Transverse colon (tissue), 4 donors: ENCODE measurements around the gene CLCNKA. TPM values are rescaled to one million over a fixed set of nuclear protein-coding genes. Genes with fewer than 3 reads are reported as not detected.
"Not testable (repeated sequence)": the region's sequence is repeated elsewhere in the genome, so short reads cannot be mapped to it uniquely, and the experiment has no call there.

Source experiments
- DNase-seq: peaks from one replicate; pipeline ENCODE4 v3.0.0-alpha.2; 2019
- H3K27ac ChIP-seq, 4 donors: fragments of 200-600 bp; sonication (generic); 2 replicates each; pipeline ENCODE4 v1.5.1; 2016 to 2018; ENCODE audit warnings: inconsistent platforms in 4 of 4
- H3K27me3 ChIP-seq: fragments of 200-600 bp; sonication (generic); 2 replicates; pipeline ENCODE4 v1.5.1; 2017; ENCODE audit warnings: inconsistent platforms
- H3K36me3 ChIP-seq, 4 donors: fragments of 200-600 bp; sonication (generic); 2 replicates each; pipeline ENCODE4 v1.5.1; 2017 to 2019; ENCODE audit warnings: inconsistent platforms in 4 of 4
- H3K4me1 ChIP-seq, 4 donors: fragments of 200-600 bp; sonication (generic); 2 replicates each; pipeline ENCODE4 v1.5.1; 2017 to 2020; ENCODE audit warnings: inconsistent platforms in 4 of 4
- H3K4me3 ChIP-seq, 4 donors: fragments of 200-600 bp; sonication (generic); 1 replicate in 1 of 4; 2 replicates in 3 of 4; pipeline versions ENCODE4 v1.5.1 to v1.6.1; 2017 to 2019; ENCODE audit warnings: inconsistent platforms in 4 of 4
- H3K9me3 ChIP-seq, 2 donors: fragments of 200-600 bp; sonication (generic); 2 replicates each; pipeline ENCODE4 v1.5.1; 2017 to 2019; ENCODE audit warnings: inconsistent platforms in 2 of 2
- CTCF ChIP-seq, 5 experiments: fragments of 200-600 bp in 3 of 5; fragments of 450-650 bp in 2 of 5; sonication (generic) in 3 of 5; IDR thresholded peaks; 1 replicate in 2 of 5; 2 replicates in 3 of 5; pipeline ENCODE4 v1.5.1; 2016 to 2017; ENCODE audit warnings: antibody characterized with exemption in 5 of 5, inconsistent platforms in 3 of 5, mild to moderate bottlenecking in 2 of 5, moderate library complexity in 1 of 5
- EP300 ChIP-seq: sonication (generic); formaldehyde crosslinking; IDR thresholded peaks from one replicate; pipeline ENCODE4 v1.6.1; 2017; ENCODE audit warnings: antibody characterized with exemption, low read depth
- POLR2A ChIP-seq: fragments of 450-650 bp; IDR thresholded peaks from one replicate; pipeline ENCODE4 v1.6.1; 2016; ENCODE audit warnings: antibody characterized with exemption, mild to moderate bottlenecking, moderate library complexity
- POLR2AphosphoS5 ChIP-seq, 3 donors: sonication (generic); formaldehyde crosslinking; IDR thresholded peaks; one replicate each; pipeline ENCODE4 v1.6.1; 2016; ENCODE audit warnings: antibody characterized with exemption in 3 of 3
- WGBS, 2 donors: methylation state at CpG; one replicate each; pipeline ENCODE4 v1.1.5; 2018; ENCODE audit warnings: low coverage in 1 of 2; 5-methylcytosine and 5-hydroxymethylcytosine counted together
- in situ Hi-C, 4 donors: fragments of 200-750 bp; cut with MboI; loops; one replicate each; pipeline versions ENCODE4 v1.15.0 to v1.15.1; 2017; ENCODE audit warnings: low sequenced_read_pairs in 3 of 4, low pct_ligation_motif_present in 1 of 4, low pct_unique_long_range_greater_than_20kb in 1 of 4
- intact Hi-C: fragments of 100-400 bp; cut with DNase I; formaldehyde crosslinking; loops from one replicate; pipeline ENCODE4 v1.15.1; 2023; ENCODE audit warnings: low total_unique reads
- total RNA-seq, 4 donors: library from RNA; depleted of rRNA; stranded (reverse); fragments of >200 nt; gene quantifications; one replicate each; pipeline ENCODE4 v1.1.0, GENCODE V29; 2016

CLCNKA gene
- total RNA-seq, 4 donors from 2014 or later: 0.68 to 21.7 (median 0.79) TPM; not detected in 1

- in situ Hi-C loops: no loop called here
- Histone ChIP-seq H3K27ac (no peak overlapping the region), H3K36me3 (no peaks in the 10 kb centered on the region), H3K9me3 (no peaks in the 10 kb centered on the region), H3K4me3 (no peak overlapping the region), H3K27me3 (no peaks in the 10 kb centered on the region), H3K4me1 (no peaks in the 10 kb centered on the region)
- TF ChIP-seq EP300 (no peak), POLR2A (no peak), CTCF (IDR thresholded peaks at IDR 0.05) (no peak), POLR2AphosphoS5 (IDR thresholded peaks at IDR 0.05) (no peak)
- WGBS, 2 donors: 62% methylated on average over 4 of the region's 4 CpGs; no CpG with 5 or more reads in 1 of the 2 donors
- intact Hi-C loops: no loop called here
- no peak for DNase-seq
Measured at GRCh38 chr1:16038620-16038912, 16.7 kb downstream of the CLCNKA start.

GRCh38 chr1:16039871-16040270 lies 18.0 kb downstream of the CLCNKA start:
- H3K36me3 ChIP-seq, H3K27ac ChIP-seq, DNase-seq, H3K4me1 ChIP-seq, in situ Hi-C loops, H3K4me3 ChIP-seq, H3K9me3 ChIP-seq, intact Hi-C loops, H3K27me3 ChIP-seq: not testable (repeated sequence)
- WGBS, 2 donors: 72% methylated on average over 4 of the region's 8 CpGs; no CpG with 5 or more reads in 1 of the 2 donors

GRCh38 chr1:16041200-16041599 lies 19.4 kb downstream of the CLCNKA start:
- H3K9me3 ChIP-seq: no peaks in the 10 kb centered on the region
- H3K27ac ChIP-seq: no peak overlapping the region
- H3K36me3 ChIP-seq: no peaks in the 10 kb centered on the region
- in situ Hi-C loops: no loop called here
- H3K4me1 ChIP-seq: no peaks in the 10 kb centered on the region
- no peak for DNase-seq
- WGBS, 2 donors: 44 to 70% methylated on average over 3 to 8 of the region's 8 CpGs
- intact Hi-C loops: no loop called here
- no peaks in the 10 kb centered on the region for H3K27me3 ChIP-seq
- no peak overlapping the region for H3K4me3 ChIP-seq
- TF ChIP-seq EP300 (no peak), CTCF (IDR thresholded peaks at IDR 0.05) (no peak), POLR2A (no peak), POLR2AphosphoS5 (IDR thresholded peaks at IDR 0.05) (no peak)

- intact Hi-C loops (no loop called here), in situ Hi-C loops (no loop called here)
- no peaks in the 10 kb centered on the region for H3K4me1 ChIP-seq
- no peaks in the 10 kb centered on the region for H3K9me3 ChIP-seq
- H3K4me3 ChIP-seq: no peak overlapping the region
- H3K27me3 ChIP-seq: no peaks in the 10 kb centered on the region
- no peaks in the 10 kb centered on the region for H3K36me3 ChIP-seq
- no peak for TF ChIP-seq POLR2A
- TF ChIP-seq EP300: no peak
- no peak for TF ChIP-seq CTCF (IDR thresholded peaks at IDR 0.05)
- no peak for TF ChIP-seq POLR2AphosphoS5 (IDR thresholded peaks at IDR 0.05)
- no peak overlapping the region for H3K27ac ChIP-seq
- DNase-seq: no peak
- WGBS, 2 donors: 90% methylated on average over 8 of the region's 9 CpGs; no CpG with 5 or more reads in 1 of the 2 donors
Measured at GRCh38 chr1:16042096-16042495, 20.3 kb downstream of the CLCNKA start.

GRCh38 chr1:16042654-16043053 lies 20.8 kb downstream of the CLCNKA start:
- H3K9me3 ChIP-seq, H3K27ac ChIP-seq, in situ Hi-C loops, H3K4me1 ChIP-seq, H3K36me3 ChIP-seq, intact Hi-C loops, H3K4me3 ChIP-seq, H3K27me3 ChIP-seq, DNase-seq: not testable (repeated sequence)
- WGBS, 2 donors: 96% methylated on average over 7 of the region's 9 CpGs; no CpG with 5 or more reads in 1 of the 2 donors
